ENCODE data around the gene ADGRL3.

- TF ChIP-seq EZH2 (IDR thresholded peaks at IDR 0.05; ENCODE audit: insufficient read depth, low read length), result no peak
- no peak for TF ChIP-seq CTCF (IDR thresholded peaks at IDR 0.05; ENCODE audit: insufficient read depth, low read depth, low read length)
Measured at GRCh38 chr4:61785761-61786160, 585.6 kb downstream of the ADGRL3 start.
